ENCODE results near the gene BRD8. TPM values are rescaled to one million over a fixed set of nuclear protein-coding genes. Genes with fewer than 3 reads are reported as not detected.

BRD8 gene
- total and polyA plus RNA-seq, 9 of the 15 experiments (the other 6 are each of a cell fraction or from before 2014, with no cell fraction given): 54.6 to 163 (median 87.0) TPM

- TF ChIP-seq ZNF318 (IDR thresholded peaks at IDR 0.05; ENCODE audit: borderline replicate concordance in 1 of 2, low read depth in 1 of 2): no peak
Measured at GRCh38 chr5:138096997-138097828, 81.2 kb downstream of the BRD8 start (continued).

All from K562 (cell line).